HG02970 (cell line): Measurements from ENCODE around the gene DYNLT4.

ENCODE experiments used
- ATAC-seq: cut with Tn5 transposase; IDR thresholded peaks from one replicate; pipeline ENCODE4 v1.9.1; 2021; ENCODE audit warnings: mild to moderate bottlenecking, moderate library complexity, moderate number of reproducible peaks; ENCODE audit not compliant: unreplicated experiment, low FRiP score

Gene DYNLT4

GRCh38 chr1:44792736-44793502, 14.2 kb downstream of the DYNLT4 start:
- no peak for ATAC-seq

- ATAC-seq = no peak
Observed at GRCh38 chr1:44790968-44791801, 16.0 kb downstream of the DYNLT4 start.

GRCh38 chr1:44788120-44788860, 18.9 kb downstream of the DYNLT4 start, which contains the start of gene BEST4:
TSS of gene BEST4 (minus strand) at chr1:44788170. CDS start at chr1:44787705, 465 bp downstream.
- no peak for ATAC-seq

- ATAC-seq = no peak
Observed at GRCh38 chr1:44787506-44787905, 19.6 kb downstream of the DYNLT4 start.

GRCh38 chr1:44786841-44787426, 20.2 kb downstream of the DYNLT4 start:
- no peak for ATAC-seq

GRCh38 chr1:44786138-44786840, 20.9 kb downstream of the DYNLT4 start:
- ATAC-seq = no peak

GRCh38 chr1:44785501-44786137, 21.5 kb downstream of the DYNLT4 start:
- ATAC-seq = no peak

GRCh38 chr1:44785029-44785380, 22.1 kb downstream of the DYNLT4 start:
- no peak for ATAC-seq

GRCh38 chr1:44784094-44785028, 22.8 kb downstream of the DYNLT4 start:
- no peak for ATAC-seq

- ATAC-seq = no peak
Observed at GRCh38 chr1:44783697-44784093, 23.5 kb downstream of the DYNLT4 start.

GRCh38 chr1:44780583-44781121, 26.5 kb downstream of the DYNLT4 start:
- no peak for ATAC-seq

- no peak for ATAC-seq
Observed at GRCh38 chr1:44778705-44779576, 28.2 kb downstream of the DYNLT4 start.

GRCh38 chr1:44777969-44778635, 29.0 kb downstream of the DYNLT4 start:
- ATAC-seq = no peak

- ATAC-seq = no peak
Observed at GRCh38 chr1:44777547-44777946, 29.6 kb downstream of the DYNLT4 start.

- no peak for ATAC-seq
Observed at GRCh38 chr1:44776730-44777068, 30.5 kb downstream of the DYNLT4 start.

- ATAC-seq = no peak
Observed at GRCh38 chr1:44775930-44776729, 31.0 kb downstream of the DYNLT4 start.
